ENCODE data around the gene VPS13D. TPM values are rescaled to one million over a fixed set of nuclear protein-coding genes. Genes with fewer than 3 reads are reported as not detected.

The VPS13D gene
- total and polyA plus RNA-seq, 10 of the 15 experiments (the other 5 are each of a cell fraction or from before 2014, with no cell fraction given), result 1.4 to 16.9 (median 8.5) TPM

DNA sequence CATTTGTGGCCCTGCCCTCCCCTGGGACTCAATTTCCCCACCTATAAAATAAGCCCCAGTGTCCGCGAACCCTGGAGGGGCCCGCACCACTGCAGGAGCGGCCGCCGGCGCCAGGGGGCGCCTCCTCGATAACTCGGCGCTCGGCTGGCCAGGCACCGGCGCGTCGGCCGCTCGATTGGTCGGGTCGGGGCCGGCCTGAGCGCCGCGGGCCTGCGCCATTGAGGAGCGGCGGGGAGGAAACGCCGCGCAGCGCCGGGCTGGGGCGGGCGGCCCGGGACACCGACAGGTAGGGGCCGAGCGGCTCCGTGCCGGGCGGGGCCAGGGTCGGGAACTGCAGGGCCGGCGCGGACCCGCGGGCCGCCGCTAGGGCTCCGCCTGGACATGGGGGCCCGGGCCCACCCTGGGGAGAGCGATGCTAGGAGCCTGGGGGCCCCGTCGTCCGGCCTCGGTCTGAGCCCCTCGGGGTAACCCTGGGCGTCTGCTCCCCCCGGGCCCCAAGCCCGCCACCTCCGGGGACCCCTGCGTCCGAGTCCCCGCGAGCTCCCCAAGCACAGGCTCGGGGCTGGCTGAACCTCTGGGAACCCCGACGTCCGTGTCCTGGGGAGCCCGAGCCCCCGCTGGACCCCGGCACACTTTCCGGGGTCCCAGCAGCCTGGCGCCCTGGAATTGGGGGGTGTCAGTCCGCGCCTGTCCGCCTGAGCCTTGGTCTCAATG lies at the start of gene VPS13D (continued):
- TF ChIP-seq KLF5 (IDR thresholded peaks at IDR 0.05; ENCODE audit: partially characterized antibody) (peak; percentile 66), NFYA (IDR thresholded peaks at IDR 0.05; ENCODE audit: borderline replicate concordance, low read depth, low read length) (no peak), CREM (IDR thresholded peaks at IDR 0.05; ENCODE audit: low read depth) (peak; percentile 87), STAT1 (conservative IDR thresholded peaks at IDR 0.05) (peak; percentile 98; the same call in 1 of the 2 replicates), PRDM15 (CRISPR knock-in tag; IDR thresholded peaks at IDR 0.05) (no peak), MTA3 (IDR thresholded peaks at IDR 0.05; ENCODE audit: borderline replicate concordance, low read length) (no peak), KDM1A (IDR thresholded peaks at IDR 0.05; ENCODE audit: borderline replicate concordance) (no peak), SKIL (IDR thresholded peaks at IDR 0.05; ENCODE audit: low read depth, poor library complexity, severe bottlenecking) (no peak), POU2F2 (IDR thresholded peaks at IDR 0.05; ENCODE audit: borderline replicate concordance, low read depth, low read length) (peak; percentile 41; the same call in 1 of the 3 replicates), POLR2AphosphoS5 (IDR thresholded peaks at IDR 0.05; ENCODE audit: low read length) (no peak), PML (IDR thresholded peaks at IDR 0.05; ENCODE audit: low read length) (no peak), MXI1 (IDR thresholded peaks at IDR 0.05; ENCODE audit: low read depth, low read length) (peak; percentile 84), DPF2 (IDR thresholded peaks at IDR 0.05) (peak; percentile 84), NR2C1 (IDR thresholded peaks at IDR 0.05) (peak; percentile 69), BACH1 (IDR thresholded peaks at IDR 0.05; ENCODE audit: borderline replicate concordance) (peak; percentile 70), LARP7 (IDR thresholded peaks at IDR 0.05) (peak; percentile 88), MAX (IDR thresholded peaks at IDR 0.05; ENCODE audit: low read depth, low read length) (peak; percentile 60; the same call in 1 of the 2 replicates)
- TF ChIP-seq, protein P1, sequence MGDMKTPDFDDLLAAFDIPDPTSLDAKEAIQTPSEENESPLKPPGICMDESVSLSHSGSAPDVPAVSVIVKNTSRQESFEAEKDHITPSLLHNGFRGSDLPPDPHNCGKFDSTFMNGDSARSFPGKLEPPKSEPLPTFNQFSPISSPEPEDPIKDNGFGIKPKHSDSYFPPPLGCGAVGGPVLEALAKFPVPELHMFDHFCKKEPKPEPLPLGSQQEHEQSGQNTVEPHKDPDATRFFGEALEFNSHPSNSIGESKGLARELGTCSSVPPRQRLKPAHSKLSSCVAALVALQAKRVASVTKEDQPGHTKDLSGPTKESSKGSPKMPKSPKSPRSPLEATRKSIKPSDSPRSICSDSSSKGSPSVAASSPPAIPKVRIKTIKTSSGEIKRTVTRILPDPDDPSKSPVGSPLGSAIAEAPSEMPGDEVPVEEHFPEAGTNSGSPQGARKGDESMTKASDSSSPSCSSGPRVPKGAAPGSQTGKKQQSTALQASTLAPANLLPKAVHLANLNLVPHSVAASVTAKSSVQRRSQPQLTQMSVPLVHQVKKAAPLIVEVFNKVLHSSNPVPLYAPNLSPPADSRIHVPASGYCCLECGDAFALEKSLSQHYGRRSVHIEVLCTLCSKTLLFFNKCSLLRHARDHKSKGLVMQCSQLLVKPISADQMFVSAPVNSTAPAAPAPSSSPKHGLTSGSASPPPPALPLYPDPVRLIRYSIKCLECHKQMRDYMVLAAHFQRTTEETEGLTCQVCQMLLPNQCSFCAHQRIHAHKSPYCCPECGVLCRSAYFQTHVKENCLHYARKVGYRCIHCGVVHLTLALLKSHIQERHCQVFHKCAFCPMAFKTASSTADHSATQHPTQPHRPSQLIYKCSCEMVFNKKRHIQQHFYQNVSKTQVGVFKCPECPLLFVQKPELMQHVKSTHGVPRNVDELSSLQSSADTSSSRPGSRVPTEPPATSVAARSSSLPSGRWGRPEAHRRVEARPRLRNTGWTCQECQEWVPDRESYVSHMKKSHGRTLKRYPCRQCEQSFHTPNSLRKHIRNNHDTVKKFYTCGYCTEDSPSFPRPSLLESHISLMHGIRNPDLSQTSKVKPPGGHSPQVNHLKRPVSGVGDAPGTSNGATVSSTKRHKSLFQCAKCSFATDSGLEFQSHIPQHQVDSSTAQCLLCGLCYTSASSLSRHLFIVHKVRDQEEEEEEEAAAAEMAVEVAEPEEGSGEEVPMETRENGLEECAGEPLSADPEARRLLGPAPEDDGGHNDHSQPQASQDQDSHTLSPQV (IDR thresholded peaks at IDR 0.05), result peak; percentile 94
- TF ChIP-seq, protein P2, sequence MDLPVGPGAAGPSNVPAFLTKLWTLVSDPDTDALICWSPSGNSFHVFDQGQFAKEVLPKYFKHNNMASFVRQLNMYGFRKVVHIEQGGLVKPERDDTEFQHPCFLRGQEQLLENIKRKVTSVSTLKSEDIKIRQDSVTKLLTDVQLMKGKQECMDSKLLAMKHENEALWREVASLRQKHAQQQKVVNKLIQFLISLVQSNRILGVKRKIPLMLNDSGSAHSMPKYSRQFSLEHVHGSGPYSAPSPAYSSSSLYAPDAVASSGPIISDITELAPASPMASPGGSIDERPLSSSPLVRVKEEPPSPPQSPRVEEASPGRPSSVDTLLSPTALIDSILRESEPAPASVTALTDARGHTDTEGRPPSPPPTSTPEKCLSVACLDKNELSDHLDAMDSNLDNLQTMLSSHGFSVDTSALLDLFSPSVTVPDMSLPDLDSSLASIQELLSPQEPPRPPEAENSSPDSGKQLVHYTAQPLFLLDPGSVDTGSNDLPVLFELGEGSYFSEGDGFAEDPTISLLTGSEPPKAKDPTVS (IDR thresholded peaks at IDR 0.05; ENCODE audit: low read depth, low read length), result no peak
